ENCODE data around the gene KIFC1. TPM values are rescaled to one million over a fixed set of nuclear protein-coding genes. Genes with fewer than 3 reads are reported as not detected.

Gene KIFC1
- total RNA-seq, 1 experiment from 2014 or later = 73.8 TPM

DNA sequence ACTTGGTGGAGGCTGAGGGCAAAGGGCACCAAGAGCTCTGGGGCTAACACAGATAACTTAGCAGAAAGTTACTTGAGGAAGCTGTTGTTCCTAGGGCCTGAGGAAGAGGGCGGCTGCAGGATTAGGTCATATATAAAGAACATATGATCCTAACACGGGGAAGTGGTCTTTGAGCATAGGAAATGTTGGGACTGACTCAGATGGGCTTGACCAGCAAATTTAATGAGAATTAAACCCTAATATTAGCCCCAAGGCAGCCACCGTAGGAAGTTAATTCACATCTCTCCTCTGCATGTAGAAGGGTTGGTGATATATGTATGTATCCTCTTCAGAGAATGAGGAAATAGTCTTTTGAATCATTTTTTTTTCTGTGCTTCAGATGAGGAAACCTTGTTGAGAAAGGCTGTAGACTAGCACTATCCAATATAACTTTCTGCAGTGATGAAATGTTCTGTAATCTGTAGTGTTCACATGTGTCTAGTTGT lies 53.5 kb downstream of the KIFC1 start:
- no peak overlapping the region for H4K5ac ChIP-seq (ENCODE audit: insufficient read length, low read depth, low read length)
- H3K9me3 Mint-ChIP-seq = no peaks in the 10 kb centered on the region
- H3K79me1 ChIP-seq (ENCODE audit: insufficient read depth, low read depth, low read length, poor library complexity, severe bottlenecking) = no peaks in the 10 kb centered on the region
- H3K18ac ChIP-seq (ENCODE audit: insufficient read length, low read depth, low read length) = no peak overlapping the region
- H2BK5ac ChIP-seq (ENCODE audit: insufficient read length, low read length) = no peak overlapping the region
- no peak for DNase-seq
- no peak overlapping the region for H3K23ac ChIP-seq (ENCODE audit: insufficient read length, low read depth, low read length)
- H3K4me1 Mint-ChIP-seq = 0 out of 4 replicates have a peak, but pooled peaks cover 0 to 4% of the 10 kb centered on the region in 2 experiments
- no peak overlapping the region for H3K27ac Mint-ChIP-seq
- no peak overlapping the region for H2BK120ac ChIP-seq (ENCODE audit: low read depth, low read length, poor library complexity, severe bottlenecking)
- no peak overlapping the region for H3K4me3 Mint-ChIP-seq
- no peaks in the 10 kb centered on the region for H3K79me2 ChIP-seq (ENCODE audit: insufficient read depth, low read length)
- H3K4me1 ChIP-seq (ENCODE audit: insufficient read depth, low read length) = no peaks in the 10 kb centered on the region
- H3K9ac ChIP-seq (ENCODE audit: extremely low read depth, insufficient read length, low read length) = no peak overlapping the region
- H2BK15ac ChIP-seq (ENCODE audit: low read depth, low read length) = no peak overlapping the region
- H2AFZ ChIP-seq (ENCODE audit: low read length) = no peak overlapping the region
- H3K36me3 Mint-ChIP-seq (ENCODE audit: insufficient read depth in 1 of 3, low read depth in 3 of 3) = peaks cover 70 to 92% (median 87%) of the 10 kb centered on the region in 3 experiments; a peak in 6 of 7 replicates
- no peak overlapping the region for H4K91ac ChIP-seq (ENCODE audit: insufficient read length, low read depth, low read length)
- no peaks in the 10 kb centered on the region for H3K9me3 ChIP-seq (ENCODE audit: control insufficient read depth, low read depth, low read length)
- WGBS (ENCODE audit: extremely low coverage, insufficient read length, low lambda C conversion rate) = no CpG with 5 or more reads among the region's 3 CpGs
- no peak overlapping the region for H4K8ac ChIP-seq (replicated peaks; ENCODE audit: insufficient read length, low read depth, low read length)
- TF ChIP-seq, protein P1, sequence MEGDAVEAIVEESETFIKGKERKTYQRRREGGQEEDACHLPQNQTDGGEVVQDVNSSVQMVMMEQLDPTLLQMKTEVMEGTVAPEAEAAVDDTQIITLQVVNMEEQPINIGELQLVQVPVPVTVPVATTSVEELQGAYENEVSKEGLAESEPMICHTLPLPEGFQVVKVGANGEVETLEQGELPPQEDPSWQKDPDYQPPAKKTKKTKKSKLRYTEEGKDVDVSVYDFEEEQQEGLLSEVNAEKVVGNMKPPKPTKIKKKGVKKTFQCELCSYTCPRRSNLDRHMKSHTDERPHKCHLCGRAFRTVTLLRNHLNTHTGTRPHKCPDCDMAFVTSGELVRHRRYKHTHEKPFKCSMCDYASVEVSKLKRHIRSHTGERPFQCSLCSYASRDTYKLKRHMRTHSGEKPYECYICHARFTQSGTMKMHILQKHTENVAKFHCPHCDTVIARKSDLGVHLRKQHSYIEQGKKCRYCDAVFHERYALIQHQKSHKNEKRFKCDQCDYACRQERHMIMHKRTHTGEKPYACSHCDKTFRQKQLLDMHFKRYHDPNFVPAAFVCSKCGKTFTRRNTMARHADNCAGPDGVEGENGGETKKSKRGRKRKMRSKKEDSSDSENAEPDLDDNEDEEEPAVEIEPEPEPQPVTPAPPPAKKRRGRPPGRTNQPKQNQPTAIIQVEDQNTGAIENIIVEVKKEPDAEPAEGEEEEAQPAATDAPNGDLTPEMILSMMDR (conservative IDR thresholded peaks at IDR 0.05) = no peak
- H3K23me2 ChIP-seq (ENCODE audit: insufficient read length, low read depth, low read length, poor library complexity, severe bottlenecking) = no peaks in the 10 kb centered on the region
- no peak overlapping the region for H2BK12ac ChIP-seq (ENCODE audit: insufficient read length, low read depth, low read length)
- no peak overlapping the region for H3K4ac ChIP-seq (ENCODE audit: low read depth, low read length)
- H3T11ph ChIP-seq (ENCODE audit: low read length) = no peak overlapping the region
- no peak overlapping the region for H2BK20ac ChIP-seq (ENCODE audit: low read depth, low read length, poor library complexity, severe bottlenecking)
- H2AK5ac ChIP-seq (ENCODE audit: insufficient read length, low read length) = no peak overlapping the region
- H3K56ac ChIP-seq (ENCODE audit: insufficient read length, low read depth, low read length) = no peak overlapping the region
- H3K27ac ChIP-seq (ENCODE audit: insufficient read length, low read depth, low read length) = no peak overlapping the region
- H3K14ac ChIP-seq (ENCODE audit: insufficient read depth, low read length) = no peak overlapping the region
- no peaks in the 10 kb centered on the region for H3K27me3 ChIP-seq (ENCODE audit: insufficient read depth, low read length)
- no peaks in the 10 kb centered on the region; the same call in 1 of the 2 replicates for H3K27me3 Mint-ChIP-seq (ENCODE audit: low read depth)
- no peaks in the 10 kb centered on the region for H4K20me1 ChIP-seq (ENCODE audit: control insufficient read depth, insufficient read depth, insufficient read length)
- no peak overlapping the region for H3K4me2 ChIP-seq (ENCODE audit: insufficient read depth, insufficient read length, low read length)
